ENCODE data around the gene TPCN1.

The TPCN1 gene

DNA sequence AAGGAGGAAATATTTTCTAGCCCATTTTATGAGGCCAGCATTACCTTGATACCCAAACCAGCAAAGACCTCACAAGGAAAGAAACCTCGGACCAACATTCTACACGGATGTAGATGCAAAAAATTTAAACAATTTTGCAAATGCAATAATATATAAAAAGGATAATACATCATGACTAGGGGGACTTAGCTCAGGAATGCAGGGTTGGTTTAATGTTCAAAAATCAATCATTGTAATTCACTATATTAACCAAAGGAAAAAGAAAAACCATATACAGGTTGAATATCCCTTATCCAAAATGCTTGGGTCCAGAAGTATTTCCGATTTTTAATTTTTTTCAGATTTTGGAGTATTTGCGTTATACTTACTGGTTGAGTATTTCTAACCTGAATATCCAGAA is 33.0 kb downstream of the TPCN1 start:
- no peak overlapping the region for H3K27ac ChIP-seq
- H3K27me3 ChIP-seq (ENCODE audit: insufficient read depth, low read depth), result no peaks in the 10 kb centered on the region
- no peak overlapping the region for H3K4me3 ChIP-seq (IDR thresholded peaks at IDR 0.05; ENCODE audit: insufficient read depth, low read depth, low read length)
- no peak for TF ChIP-seq CTCF (conservative IDR thresholded peaks at IDR 0.05; ENCODE audit: low read depth, low read length)
- H3K9ac ChIP-seq, result no peak overlapping the region
- H3K4me2 ChIP-seq, result no peak overlapping the region
- H4K20me1 ChIP-seq (ENCODE audit: insufficient read depth), result no peaks in the 10 kb centered on the region
- H3K4me1 ChIP-seq (ENCODE audit: low read depth, poor library complexity, severe bottlenecking), result no peaks in the 10 kb centered on the region
- H2AFZ ChIP-seq (ENCODE audit: low read depth), result no peak overlapping the region
- H3K36me3 ChIP-seq (ENCODE audit: insufficient read depth), result no peaks in the 10 kb centered on the region
- no peaks in the 10 kb centered on the region for H3K79me2 ChIP-seq (ENCODE audit: insufficient read depth, low read depth)

- no peak overlapping the region for H2AFZ ChIP-seq (ENCODE audit: low read depth)
- H3K36me3 ChIP-seq (ENCODE audit: insufficient read depth), result no peaks in the 10 kb centered on the region
- no peaks in the 10 kb centered on the region for H3K27me3 ChIP-seq (ENCODE audit: insufficient read depth, low read depth)
- TF ChIP-seq CTCF (conservative IDR thresholded peaks at IDR 0.05; ENCODE audit: low read depth, low read length), result no peak
- no peak overlapping the region for H3K4me3 ChIP-seq (IDR thresholded peaks at IDR 0.05; ENCODE audit: insufficient read depth, low read depth, low read length)
- no peaks in the 10 kb centered on the region for H3K4me1 ChIP-seq (ENCODE audit: low read depth, poor library complexity, severe bottlenecking)
- H4K20me1 ChIP-seq (ENCODE audit: insufficient read depth), result no peaks in the 10 kb centered on the region
- no peaks in the 10 kb centered on the region for H3K79me2 ChIP-seq (ENCODE audit: insufficient read depth, low read depth)
- H3K4me2 ChIP-seq, result no peak overlapping the region
- no peak overlapping the region for H3K27ac ChIP-seq
- no peak overlapping the region for H3K9ac ChIP-seq
Observed at GRCh38 chr12:113257564-113257963, 36.3 kb downstream of the TPCN1 start.

GRCh38 chr12:113260127-113260526 is 38.9 kb downstream of the TPCN1 start:
- Histone ChIP-seq H3K4me1 (ENCODE audit: low read depth, poor library complexity, severe bottlenecking) (no peaks in the 10 kb centered on the region), H4K20me1 (ENCODE audit: insufficient read depth) (no peaks in the 10 kb centered on the region), H3K27me3 (ENCODE audit: insufficient read depth, low read depth) (no peaks in the 10 kb centered on the region), H3K79me2 (ENCODE audit: insufficient read depth, low read depth) (no peaks in the 10 kb centered on the region), H3K36me3 (ENCODE audit: insufficient read depth) (no peaks in the 10 kb centered on the region), H3K9ac (no peak overlapping the region), H3K4me2 (no peak overlapping the region), H3K4me3 (IDR thresholded peaks at IDR 0.05; ENCODE audit: insufficient read depth, low read depth, low read length) (no peak overlapping the region), H2AFZ (ENCODE audit: low read depth) (no peak overlapping the region), H3K27ac (no peak overlapping the region)
- no peak for TF ChIP-seq CTCF (conservative IDR thresholded peaks at IDR 0.05; ENCODE audit: low read depth, low read length)

GRCh38 chr12:113260636-113261300 is 39.5 kb downstream of the TPCN1 start:
- Histone ChIP-seq H4K20me1 (ENCODE audit: insufficient read depth) (no peaks in the 10 kb centered on the region), H3K9ac (no peak overlapping the region), H3K27ac (no peak overlapping the region), H3K36me3 (ENCODE audit: insufficient read depth) (no peaks in the 10 kb centered on the region), H2AFZ (ENCODE audit: low read depth) (no peak overlapping the region), H3K4me1 (ENCODE audit: low read depth, poor library complexity, severe bottlenecking) (no peaks in the 10 kb centered on the region), H3K4me2 (no peak overlapping the region), H3K27me3 (ENCODE audit: insufficient read depth, low read depth) (no peaks in the 10 kb centered on the region), H3K4me3 (IDR thresholded peaks at IDR 0.05; ENCODE audit: insufficient read depth, low read depth, low read length) (no peak overlapping the region), H3K79me2 (ENCODE audit: insufficient read depth, low read depth) (no peaks in the 10 kb centered on the region)
- no peak for TF ChIP-seq CTCF (conservative IDR thresholded peaks at IDR 0.05; ENCODE audit: low read depth, low read length)

Data from KMS-11 (cell line).